HG02981 (cell line): ENCODE measurements around the gene CHID1.

Source experiments
- ATAC-seq: cut with Tn5 transposase; IDR thresholded peaks from one replicate; pipeline ENCODE4 v1.9.1; 2021; ENCODE audit warnings: mild to moderate bottlenecking, moderate library complexity; ENCODE audit not compliant: unreplicated experiment

Gene CHID1

GRCh38 chr11:910589-911030 lies at the start of gene CHID1:
Gene CHID1 (minus strand): TSS chr11:910810. CDS start chr11:904816, 5,994 bp downstream.
- peak; percentile 87 for ATAC-seq

- ATAC-seq: no peak
These were observed 49.0 kb upstream of the CHID1 start for GRCh38 chr11:959608-960007.

GRCh38 chr11:959027-959426 lies 48.4 kb upstream of the CHID1 start:
- ATAC-seq: no peak

GRCh38 chr11:958101-958500 lies 47.5 kb upstream of the CHID1 start:
- no peak for ATAC-seq

- ATAC-seq: no peak
These were observed 46.8 kb upstream of the CHID1 start for GRCh38 chr11:957212-957920.

GRCh38 chr11:955154-956063 lies 44.8 kb upstream of the CHID1 start:
- no peak for ATAC-seq

- no peak for ATAC-seq
These were observed 44.0 kb upstream of the CHID1 start for GRCh38 chr11:954392-955153.

- no peak for ATAC-seq
These were observed 42.9 kb upstream of the CHID1 start for GRCh38 chr11:953512-953911.

- no peak for ATAC-seq
These were observed 42.1 kb upstream of the CHID1 start for GRCh38 chr11:952406-953385.

GRCh38 chr11:951507-951906 lies 40.9 kb upstream of the CHID1 start:
- no peak for ATAC-seq

GRCh38 chr11:947744-948143 lies 37.1 kb upstream of the CHID1 start:
- no peak for ATAC-seq

- ATAC-seq: no peak
These were observed 35.4 kb upstream of the CHID1 start for GRCh38 chr11:945986-946385.

GRCh38 chr11:944711-945470 lies 34.3 kb upstream of the CHID1 start:
- no peak for ATAC-seq

GRCh38 chr11:942823-943222 lies 32.2 kb upstream of the CHID1 start:
- ATAC-seq: no peak

GRCh38 chr11:940496-941135 lies 30.0 kb upstream of the CHID1 start:
- no peak for ATAC-seq

- ATAC-seq: no peak
These were observed 27.2 kb upstream of the CHID1 start for GRCh38 chr11:937841-938261.

- no peak for ATAC-seq
These were observed 25.6 kb upstream of the CHID1 start for GRCh38 chr11:936199-936598.

GRCh38 chr11:934527-934926 lies 23.9 kb upstream of the CHID1 start:
- ATAC-seq: no peak

- no peak for ATAC-seq
These were observed 23.3 kb upstream of the CHID1 start for GRCh38 chr11:933936-934335.
